Measurements from ENCODE around the gene RASAL2.

DNA sequence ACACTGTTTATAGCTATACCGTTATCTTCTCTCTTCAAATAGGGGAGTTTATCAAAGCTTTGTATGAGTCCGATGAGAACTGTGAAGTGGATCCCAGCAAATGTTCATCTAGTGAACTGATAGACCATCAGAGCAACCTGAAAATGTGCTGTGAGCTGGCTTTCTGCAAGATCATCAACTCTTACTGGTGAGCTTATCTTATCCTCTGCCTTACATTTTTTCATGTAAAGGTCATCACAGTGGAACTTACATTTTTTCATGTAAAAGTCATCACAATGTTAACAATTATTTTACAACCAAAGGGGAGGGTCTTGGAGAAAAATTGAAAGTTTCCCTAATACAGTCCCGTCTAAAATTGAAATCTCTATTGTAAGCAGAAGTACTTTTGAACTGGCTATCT, 357.6 kb downstream of the RASAL2 start:
- TF ChIP-seq EZH2 (IDR thresholded peaks at IDR 0.05; ENCODE audit: low read depth, unreplicated experiment) (no peak), CTCF (conservative IDR thresholded peaks at IDR 0.05; ENCODE audit: low read depth in 2 of 2) (no peak), CREB1 (CRISPR knock-in tag; IDR thresholded peaks at IDR 0.05; ENCODE audit: low read depth) (no peak), ZNF462 (CRISPR knock-in tag; IDR thresholded peaks at IDR 0.05) (no peak)
- TF ChIP-seq, protein P1, sequence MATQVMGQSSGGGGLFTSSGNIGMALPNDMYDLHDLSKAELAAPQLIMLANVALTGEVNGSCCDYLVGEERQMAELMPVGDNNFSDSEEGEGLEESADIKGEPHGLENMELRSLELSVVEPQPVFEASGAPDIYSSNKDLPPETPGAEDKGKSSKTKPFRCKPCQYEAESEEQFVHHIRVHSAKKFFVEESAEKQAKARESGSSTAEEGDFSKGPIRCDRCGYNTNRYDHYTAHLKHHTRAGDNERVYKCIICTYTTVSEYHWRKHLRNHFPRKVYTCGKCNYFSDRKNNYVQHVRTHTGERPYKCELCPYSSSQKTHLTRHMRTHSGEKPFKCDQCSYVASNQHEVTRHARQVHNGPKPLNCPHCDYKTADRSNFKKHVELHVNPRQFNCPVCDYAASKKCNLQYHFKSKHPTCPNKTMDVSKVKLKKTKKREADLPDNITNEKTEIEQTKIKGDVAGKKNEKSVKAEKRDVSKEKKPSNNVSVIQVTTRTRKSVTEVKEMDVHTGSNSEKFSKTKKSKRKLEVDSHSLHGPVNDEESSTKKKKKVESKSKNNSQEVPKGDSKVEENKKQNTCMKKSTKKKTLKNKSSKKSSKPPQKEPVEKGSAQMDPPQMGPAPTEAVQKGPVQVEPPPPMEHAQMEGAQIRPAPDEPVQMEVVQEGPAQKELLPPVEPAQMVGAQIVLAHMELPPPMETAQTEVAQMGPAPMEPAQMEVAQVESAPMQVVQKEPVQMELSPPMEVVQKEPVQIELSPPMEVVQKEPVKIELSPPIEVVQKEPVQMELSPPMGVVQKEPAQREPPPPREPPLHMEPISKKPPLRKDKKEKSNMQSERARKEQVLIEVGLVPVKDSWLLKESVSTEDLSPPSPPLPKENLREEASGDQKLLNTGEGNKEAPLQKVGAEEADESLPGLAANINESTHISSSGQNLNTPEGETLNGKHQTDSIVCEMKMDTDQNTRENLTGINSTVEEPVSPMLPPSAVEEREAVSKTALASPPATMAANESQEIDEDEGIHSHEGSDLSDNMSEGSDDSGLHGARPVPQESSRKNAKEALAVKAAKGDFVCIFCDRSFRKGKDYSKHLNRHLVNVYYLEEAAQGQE (IDR thresholded peaks at IDR 0.05; ENCODE audit: unreplicated experiment): no peak

All from GM23338 (cell line).